HPDE6-E6E7 (cell line): ENCODE data around the gene SVOPL.
"Not testable (repeated sequence)": the region's sequence is repeated elsewhere in the genome, so short reads cannot be mapped to it uniquely, and the experiment has no call there.

ENCODE experiments used
- DNase-seq: peaks from one replicate; pipeline ENCODE4 v3.0.0; 2011; ENCODE audit warnings: missing footprints; ENCODE audit errors: extremely low spot score

Gene SVOPL

DNA sequence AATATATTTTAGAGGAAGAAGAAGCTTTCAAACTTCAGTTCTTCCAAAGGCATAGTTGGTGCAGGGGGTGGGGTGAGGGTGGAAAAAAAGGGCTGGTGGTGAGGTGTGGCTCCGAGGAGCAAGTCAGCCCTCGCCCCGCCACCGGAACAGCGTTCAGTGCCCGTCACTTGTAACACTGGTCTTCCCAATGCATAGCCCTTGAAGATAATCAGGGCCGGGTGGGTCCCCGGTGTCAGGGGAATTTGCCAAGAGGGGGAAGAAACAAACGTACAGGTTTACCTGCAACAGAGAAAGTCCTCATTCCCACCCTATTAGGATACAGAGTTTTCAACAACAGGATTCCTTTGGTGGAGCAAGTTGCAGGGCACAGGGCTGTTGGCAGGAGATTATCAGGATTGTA is 1.5 kb downstream of the SVOPL start:
- DNase-seq = no peak

DNA sequence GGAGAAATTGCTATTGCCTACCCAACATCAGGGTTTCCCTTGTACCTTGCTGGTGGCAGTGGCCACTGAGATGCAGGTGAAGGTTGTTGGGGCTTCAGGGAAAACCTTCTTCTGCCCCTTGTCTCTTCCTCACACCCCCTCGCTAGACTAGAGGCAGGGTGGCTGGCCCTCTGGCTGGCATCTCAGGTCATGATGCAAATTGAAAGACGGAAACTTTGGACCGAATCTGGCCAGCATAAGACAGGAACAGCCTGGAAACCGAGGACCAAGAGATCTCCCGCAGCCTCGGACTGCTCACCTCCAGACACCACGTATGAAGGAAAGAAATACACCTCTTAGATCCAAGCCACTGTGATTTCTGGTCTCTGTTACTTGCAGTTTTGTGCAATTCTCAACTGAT is 2.9 kb downstream of the SVOPL start:
- no peak for DNase-seq

DNA sequence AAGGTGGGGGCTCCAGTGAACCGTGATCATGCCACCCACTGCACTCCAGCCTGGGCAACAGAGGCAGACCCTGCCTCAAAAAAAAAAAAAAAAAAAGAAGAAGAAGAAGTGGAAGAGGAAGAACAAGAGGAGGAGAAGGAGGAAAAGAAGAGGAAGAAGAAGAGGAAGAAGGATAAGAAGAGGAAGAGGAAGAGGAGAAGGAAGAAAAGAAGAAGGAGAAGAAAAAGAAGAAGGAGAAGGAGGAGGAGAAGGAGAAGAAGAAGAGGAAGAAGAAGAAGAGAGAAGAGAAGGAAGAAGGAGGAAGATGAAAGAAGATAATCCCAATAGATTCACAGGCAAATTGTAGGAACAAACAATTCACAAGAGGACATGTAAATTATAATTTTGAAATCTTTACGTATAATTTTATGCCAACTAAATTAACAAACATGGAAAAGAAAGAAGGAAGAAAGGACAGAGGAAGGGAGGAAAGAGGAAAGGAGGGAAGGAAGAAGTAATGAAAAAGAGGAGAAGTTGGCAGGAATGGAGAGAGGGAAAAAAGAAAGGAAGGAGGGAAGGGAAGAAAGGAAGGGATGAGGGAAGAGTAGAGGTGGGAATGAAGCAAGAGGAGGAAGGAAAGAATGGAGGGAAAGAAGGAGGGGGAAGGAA is 3.5 kb downstream of the SVOPL start:
- no peak for DNase-seq

DNA sequence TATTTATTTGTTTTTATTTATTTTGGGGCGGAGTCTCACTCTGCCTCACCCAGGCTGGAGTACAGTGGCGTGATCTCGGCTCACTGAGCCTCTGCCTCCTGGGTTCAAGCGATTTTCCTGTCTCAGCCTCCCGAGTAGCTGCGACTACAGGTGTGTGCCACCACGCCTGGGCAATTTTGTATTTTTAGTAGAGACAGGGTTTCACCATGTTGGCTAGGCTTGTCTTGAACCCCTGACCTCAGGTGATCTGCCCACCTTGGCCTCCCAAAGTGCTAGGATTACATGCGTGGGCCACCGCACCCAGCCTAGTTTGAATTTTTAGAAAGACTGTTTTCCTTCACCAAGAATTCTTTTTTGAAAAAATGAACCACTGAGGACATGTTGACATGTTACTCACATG is 5.4 kb downstream of the SVOPL start:
- not testable (repeated sequence) for DNase-seq

DNA sequence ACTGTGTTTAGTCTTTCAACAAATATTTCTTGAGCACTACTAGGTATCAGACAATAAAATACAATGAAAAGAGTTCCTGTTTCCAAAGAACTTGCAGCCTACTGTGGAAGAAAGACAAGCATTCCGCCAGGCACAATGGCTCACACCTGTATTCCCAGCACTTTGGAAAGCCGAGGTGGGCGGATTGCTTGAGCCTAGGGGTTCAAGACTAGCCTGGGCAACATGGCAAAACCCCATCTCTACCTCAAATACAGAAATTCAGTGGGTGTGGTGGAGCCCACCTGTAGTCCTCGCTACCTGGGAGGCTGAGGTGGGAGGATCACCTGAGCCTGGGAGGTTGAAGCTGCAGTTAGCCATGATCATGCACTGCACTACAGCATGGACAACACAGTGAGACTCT is 6.1 kb downstream of the SVOPL start:
- DNase-seq = no peak

DNA sequence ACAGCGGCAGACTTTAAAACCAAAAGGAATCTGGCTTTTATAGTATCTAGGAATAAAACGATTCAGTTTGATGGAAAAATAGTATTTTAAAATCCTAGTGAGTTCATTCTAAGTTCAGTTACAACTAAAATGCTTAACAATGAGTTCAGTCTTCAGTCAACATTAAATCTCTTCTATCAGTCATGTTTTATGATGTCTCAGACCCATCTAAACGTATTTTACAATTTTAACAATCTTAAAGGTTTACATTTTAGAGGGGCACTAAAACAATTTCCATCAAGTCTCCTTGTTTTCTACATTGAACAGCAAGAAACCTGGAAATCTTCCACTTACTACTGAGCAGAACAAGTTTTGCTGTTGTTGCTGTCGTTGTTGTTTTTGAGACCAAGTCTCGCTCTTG is 10.0 kb downstream of the SVOPL start:
- DNase-seq = no peak

DNA sequence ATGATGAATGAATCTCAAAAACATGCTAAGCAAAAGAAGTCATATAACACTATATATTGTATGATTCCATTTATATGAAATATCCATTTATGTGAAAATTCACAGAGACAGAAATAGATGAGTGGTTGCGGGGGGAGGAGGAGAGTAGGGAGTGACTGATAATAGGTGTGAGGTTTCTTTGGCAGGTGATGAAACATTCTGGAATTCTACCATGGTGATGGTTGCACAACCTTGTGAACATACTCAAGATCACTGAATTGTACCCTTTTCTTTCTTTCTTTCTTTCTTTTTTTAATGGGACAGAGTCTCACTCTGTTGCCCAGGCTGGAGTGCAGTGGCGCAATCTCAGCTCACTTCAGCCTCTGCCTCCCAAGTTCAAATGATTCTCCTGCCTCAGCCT is 10.7 kb downstream of the SVOPL start:
- DNase-seq = no peak

DNA sequence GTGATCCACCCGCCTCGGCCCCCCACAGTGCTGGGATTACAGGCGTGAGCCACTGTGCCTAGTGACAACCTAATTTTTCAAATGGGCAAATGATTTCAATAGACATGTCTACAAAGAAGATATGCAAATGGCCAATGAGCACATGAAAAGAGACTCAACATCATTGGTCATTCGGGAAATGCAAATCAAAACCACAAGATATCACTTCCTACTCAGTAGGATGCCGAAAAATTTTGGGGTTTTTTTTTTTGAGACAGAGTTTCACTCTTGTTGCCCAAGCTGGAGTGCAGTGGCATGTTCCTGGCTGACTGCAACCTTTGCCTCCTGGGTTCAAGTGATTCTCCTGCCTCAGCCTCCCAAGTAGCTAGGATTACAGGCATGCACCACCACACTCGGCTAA is 13.1 kb downstream of the SVOPL start:
- DNase-seq = not testable (repeated sequence)

DNA sequence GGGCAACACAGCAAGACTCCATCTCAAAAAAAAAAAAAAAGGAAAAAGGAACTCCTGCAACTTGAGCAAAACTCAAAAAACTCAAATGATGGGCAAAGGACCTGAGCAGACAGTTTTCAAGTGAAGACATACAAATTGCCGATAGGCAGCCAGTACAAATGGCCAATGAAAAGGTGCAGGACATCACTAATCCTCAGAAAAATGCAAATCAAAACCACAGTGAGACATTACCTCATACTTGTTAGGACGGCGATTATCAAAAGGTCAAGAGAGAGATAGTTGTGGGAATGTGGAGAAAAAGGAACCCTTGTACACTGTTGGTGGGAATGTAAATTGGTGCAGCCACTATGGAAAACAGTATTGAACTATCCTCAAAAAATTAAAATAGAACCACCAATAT is 16.8 kb downstream of the SVOPL start:
- no peak for DNase-seq

DNA sequence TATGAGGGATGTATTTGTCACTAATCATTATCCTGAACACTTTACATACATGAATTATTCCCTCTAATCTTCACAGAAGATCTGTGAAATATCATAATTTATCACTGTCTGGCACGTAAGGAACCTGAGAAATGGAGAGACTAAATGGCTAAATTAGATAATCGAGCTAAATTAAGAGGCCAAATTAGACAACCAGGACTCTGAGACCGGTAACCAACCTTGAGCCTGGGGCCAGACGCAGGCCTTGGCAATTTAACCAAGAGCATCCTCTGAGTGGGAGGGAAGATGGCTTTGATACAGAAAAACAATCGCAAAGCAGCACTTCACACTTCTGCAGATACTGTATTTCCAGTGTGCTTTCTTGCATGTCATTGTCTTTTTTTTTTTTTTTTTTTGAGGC is 21.4 kb downstream of the SVOPL start:
- DNase-seq = no peak

DNA sequence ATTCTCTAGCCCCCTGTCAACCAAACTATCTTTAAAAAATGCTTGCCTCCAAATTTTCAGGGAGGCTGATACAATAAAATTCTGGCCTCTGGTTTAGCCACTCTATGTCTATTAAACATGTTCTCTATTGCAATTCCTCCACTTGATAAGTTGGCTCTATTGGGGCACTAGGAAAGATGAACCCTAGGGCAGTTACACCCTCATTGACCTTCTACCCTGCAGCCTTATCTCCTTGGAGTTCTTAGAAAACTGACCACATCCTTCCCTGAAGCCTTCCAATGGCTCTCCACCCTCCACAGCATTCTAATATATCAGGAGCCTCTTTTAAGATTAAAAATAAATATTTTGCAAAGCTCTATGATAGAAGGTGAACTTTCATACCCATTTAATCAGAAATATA is 30.6 kb downstream of the SVOPL start:
- DNase-seq = no peak

DNA sequence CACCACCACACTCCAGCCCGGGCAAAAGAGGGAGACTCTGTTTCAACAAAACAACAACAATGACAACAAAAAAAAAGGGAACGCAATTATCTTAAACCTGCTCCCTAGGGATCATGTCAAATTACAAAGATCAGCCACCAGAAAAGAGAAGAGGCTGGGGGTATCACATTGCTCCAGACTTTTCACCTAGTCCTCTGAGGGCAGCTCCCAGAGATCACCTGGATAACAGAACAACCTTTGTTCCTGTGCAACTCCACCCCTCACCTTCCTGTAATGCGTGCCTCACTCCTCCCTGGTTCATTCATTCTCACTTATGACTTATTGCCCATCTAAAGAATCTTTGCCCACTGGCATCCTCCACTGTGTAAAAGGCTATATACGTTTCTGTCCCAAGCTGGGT is 31.8 kb downstream of the SVOPL start:
- no peak for DNase-seq

DNA sequence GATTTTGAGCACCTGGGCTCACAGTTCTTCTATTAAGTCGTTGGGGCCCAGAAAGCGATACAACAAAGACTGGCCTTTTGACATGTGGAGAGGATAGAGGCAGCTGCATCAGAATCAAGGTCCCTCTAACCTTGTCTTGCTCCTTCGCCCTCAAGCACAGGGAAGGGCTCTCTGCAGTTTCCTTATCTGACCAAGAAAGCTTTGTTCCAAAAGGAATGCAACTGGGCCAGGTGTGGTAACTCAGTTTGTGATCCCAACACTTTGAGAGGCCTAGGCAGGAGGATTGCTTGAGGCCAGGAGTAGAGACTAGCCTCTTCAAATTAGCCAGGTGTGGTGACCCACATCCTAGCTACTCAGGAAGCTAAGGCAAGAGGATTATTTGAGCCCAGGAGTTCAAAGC is 32.2 kb downstream of the SVOPL start:
- DNase-seq = no peak

DNA sequence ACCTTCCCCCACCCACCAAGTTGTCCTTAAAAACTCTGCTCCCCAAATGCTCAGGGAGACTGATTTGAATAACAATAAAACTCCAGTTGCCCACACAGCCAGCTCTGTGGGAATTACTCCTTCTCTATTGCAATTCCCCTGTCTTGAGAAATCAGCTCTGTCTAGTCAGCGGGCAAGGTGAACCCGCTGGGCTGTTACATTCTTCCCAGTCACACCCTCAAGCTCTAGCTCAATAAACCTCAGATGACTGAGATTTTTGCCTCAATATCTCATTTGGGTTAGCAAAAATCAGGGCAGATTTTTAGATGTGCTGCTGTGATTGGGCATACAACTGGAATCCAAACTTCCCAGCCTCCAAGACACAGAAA is 32.9 kb downstream of the SVOPL start:
- DNase-seq = no peak

DNA sequence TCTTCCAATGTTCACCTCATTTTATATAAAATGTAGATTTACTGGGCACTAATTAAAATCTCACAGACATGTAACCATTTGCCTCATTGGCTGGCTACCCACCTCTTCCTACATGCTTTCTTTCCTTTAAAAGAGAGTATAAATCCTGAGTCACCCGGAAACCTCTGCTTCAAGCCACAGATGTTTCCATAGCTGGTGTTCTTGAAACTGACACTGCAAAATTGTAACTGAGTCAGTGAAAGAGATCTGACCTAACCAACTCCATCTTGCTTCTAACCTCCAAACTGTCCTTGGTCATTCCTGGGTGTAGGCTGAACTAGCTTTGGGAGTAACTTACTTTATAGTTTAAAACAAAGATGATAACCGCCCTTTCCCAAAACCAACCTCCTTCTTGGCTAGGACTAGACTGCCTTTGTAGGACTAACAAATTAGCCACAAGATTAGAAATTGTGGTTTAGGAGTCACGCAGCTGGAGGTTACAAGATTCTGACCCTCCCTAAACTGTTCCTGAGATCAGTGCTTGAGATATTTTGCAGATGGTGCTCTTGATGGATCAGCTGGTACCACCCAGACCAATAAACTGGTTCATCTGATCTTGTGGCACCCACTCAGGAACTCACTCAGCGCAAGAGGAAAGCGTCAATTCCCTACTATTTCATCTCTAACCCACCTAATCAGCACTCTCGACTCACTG is 33.5 kb downstream of the SVOPL start:
- DNase-seq = no peak

DNA sequence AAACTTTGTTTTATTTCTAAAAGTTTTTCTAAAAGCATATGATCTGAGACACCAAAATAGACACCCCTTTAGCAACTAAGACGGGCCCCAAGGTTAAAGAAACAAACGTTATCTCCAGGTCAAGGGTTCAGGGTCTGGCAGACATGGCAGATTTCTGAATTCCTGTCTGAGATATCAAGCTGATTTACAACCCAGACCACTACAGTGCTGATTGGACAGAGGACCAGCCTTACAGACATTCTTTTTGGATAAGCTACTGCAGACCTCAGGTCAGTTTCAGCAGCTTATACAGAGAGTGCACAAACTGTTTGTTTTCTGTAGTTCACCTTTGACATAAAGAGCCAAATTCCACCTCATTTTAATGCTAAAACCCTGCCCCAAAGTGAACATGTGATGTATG is 34.8 kb downstream of the SVOPL start:
- DNase-seq = no peak

DNA sequence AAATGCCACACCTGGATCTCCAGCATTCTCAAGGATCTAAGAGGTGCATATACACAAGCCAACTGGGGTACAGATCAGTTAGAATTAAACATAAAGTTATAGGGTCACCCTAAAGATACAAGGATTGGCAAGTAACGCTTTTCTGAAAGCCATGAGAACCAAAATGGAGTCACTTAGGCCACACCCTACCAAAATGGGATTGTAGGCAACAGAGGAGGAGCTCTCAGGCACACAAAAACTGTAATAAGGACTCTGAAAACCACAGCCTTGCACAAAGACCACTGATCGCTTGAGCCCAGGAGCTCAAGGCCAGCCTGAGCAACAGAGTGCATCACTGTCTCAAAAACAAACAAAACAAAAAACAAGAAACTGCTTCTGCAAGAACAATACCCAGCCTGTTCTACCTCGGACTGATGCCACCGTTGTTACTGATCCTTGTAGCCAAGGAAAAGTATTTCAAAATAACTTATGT is 35.5 kb downstream of the SVOPL start:
- DNase-seq = no peak

DNA sequence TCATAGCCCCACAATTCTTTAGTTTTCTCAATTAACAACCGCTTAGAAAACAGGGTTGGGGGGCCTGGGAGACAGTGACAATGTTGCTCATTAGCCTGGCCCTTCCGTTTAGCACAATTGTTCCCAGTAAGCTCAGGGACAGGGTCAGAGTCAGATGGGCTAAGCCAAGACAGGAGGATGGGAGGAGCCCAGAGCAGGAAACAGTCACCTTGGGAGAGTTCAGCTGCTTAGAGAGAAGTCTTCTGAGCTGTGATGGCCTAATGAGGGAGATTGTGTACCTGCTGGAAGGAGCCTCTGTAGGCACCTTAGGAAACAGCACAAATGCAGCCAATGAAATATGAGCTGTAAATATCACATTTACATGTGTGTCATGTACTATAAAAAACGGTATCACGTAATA is 35.9 kb downstream of the SVOPL start:
- DNase-seq = no peak

DNA sequence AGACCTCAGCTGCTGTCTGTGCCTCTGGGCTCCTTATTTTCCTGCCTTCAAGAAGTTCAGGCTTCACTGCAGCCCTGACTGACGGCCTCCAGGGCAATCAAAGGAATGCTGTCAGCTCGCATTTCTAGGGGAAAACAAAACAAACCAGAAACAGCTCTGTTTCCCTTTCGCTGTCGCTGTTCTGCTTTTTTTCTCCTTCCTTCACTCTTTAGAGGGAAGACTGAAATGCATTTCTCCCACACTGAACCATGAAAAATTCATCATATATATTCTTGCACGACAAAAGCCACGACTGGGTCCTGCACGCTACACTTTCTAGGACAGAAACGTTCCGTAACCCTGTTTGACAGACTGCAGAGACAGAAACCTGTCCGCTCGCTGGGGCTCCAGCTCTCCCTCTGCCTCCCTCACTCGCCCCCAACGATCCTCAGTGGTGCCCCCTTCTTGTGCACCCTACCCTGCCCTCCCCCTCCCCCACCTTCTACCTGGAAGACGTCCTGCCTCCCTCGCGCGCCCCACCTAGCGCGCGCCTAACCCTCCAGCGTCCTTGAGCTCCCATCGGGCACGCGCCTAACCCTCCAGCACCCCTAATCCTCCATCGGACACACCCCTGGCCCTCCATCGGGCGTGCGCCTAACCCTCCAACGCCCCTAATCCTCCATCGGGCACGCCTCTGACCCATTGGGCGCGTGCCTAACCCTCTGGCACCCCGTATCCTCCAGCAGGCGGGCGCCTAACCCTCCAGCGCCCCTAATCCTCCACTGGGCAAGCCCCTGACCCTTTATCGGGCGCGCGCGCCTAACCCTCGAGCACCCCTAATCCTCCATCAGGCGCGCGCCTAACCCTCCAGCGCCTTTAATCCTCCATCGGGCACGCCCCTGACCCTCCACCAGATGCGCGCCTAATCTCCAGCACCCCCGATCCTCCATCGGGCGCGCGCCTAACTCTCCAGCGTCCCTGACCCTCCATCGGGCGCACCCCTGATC is 37.1 kb downstream of the SVOPL start:
- DNase-seq = peak; percentile 15

DNA sequence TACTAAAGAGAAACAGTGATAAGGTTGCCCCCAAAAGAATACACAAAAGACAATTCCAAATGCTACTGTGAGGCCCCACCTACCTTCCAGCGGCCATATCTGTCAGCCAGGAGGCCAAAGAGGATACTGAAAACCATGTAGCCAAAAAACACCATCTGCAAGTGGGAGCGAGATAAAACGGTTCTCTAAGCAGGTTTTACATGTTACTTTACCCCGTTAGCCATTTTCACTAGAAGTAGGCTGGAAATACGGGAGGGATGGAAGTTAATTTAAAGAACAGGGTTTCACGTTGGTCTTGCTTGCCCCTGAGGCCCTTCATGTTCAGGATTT is 38.2 kb downstream of the SVOPL start:
- no peak for DNase-seq

DNA sequence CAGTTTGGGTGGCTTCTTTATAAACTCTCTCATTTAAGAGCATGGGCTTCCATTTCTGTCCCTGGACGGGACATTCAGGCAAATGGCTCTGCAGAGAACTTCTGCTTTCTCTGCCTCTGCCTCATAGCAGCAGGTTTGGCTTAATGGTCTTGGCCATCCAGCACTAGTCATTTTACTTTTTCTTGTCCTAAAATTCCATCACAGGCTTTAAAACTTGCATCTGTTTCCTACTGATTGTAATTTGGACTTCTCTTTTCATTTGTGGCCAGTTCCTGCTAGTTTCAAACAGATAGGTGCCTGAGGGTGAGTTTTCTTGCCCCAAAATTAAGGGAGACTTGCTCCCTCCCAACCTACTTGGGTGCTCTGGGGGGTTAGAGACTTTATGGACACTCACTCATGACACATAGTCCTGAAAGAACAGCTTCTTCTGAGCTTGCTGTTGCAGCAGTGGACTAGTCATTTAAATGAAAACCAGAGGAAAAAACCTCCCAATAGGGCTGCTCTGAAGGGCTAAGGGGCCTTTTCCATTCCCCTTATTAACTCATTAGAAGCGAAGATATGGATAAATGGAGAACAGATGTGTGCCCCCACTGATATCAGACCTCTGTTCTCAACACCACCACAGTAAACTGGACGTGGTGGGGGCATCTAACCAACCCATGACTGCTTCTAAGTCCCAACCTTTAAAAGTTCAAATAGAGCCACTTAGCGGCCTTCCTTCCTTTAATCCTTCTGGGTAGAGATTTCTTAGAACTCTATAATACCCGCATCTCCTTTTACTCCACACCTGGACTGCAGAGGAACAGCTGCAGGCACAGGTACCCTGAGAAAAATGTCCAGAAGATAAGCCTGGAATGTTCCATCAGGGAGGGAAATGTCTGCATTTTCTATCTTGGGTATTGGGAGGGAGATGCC is 38.8 kb downstream of the SVOPL start:
- no peak for DNase-seq
